Activated gamma-delta T cell treated with anti-CD3 and anti-CD28 coated beads, Interleukin-2, amount 50 U/mL, for 16 hours (primary cell): ENCODE results near the gene CDH23.

Experiments used
- DNase-seq: peaks from one replicate; pipeline ENCODE4 v3.0.0-alpha.2; 2020; ENCODE audit warnings: low read depth

CDH23 gene

GRCh38 chr10:71516890-71517289 lies 120.2 kb downstream of the CDH23 start:
- no peak for DNase-seq

- DNase-seq, result no peak
Measured at GRCh38 chr10:71517298-71518169, 120.8 kb downstream of the CDH23 start.

GRCh38 chr10:71520042-71520441 lies 123.3 kb downstream of the CDH23 start:
- no peak for DNase-seq

GRCh38 chr10:71521504-71522441 lies 125.1 kb downstream of the CDH23 start:
- no peak for DNase-seq

GRCh38 chr10:71522442-71523144 lies 125.9 kb downstream of the CDH23 start:
- no peak for DNase-seq

GRCh38 chr10:71523756-71524155 lies 127.0 kb downstream of the CDH23 start:
- DNase-seq, result no peak

- no peak for DNase-seq
Measured at GRCh38 chr10:71525092-71525491, 128.4 kb downstream of the CDH23 start.

GRCh38 chr10:71525721-71526120 lies 129.0 kb downstream of the CDH23 start:
- no peak for DNase-seq

- no peak for DNase-seq
Measured at GRCh38 chr10:71526653-71527052, 129.9 kb downstream of the CDH23 start.

- DNase-seq, result no peak
Measured at GRCh38 chr10:71527135-71527534, 130.4 kb downstream of the CDH23 start.

GRCh38 chr10:71528371-71529206 lies 131.9 kb downstream of the CDH23 start:
- DNase-seq, result no peak

- DNase-seq, result no peak
Measured at GRCh38 chr10:71529207-71529827, 132.6 kb downstream of the CDH23 start.

GRCh38 chr10:71530781-71531180 lies 134.1 kb downstream of the CDH23 start:
- DNase-seq, result no peak

GRCh38 chr10:71531485-71532446 lies 135.0 kb downstream of the CDH23 start:
- DNase-seq, result no peak

GRCh38 chr10:71532878-71533277 lies 136.2 kb downstream of the CDH23 start:
- DNase-seq, result no peak

GRCh38 chr10:71533936-71534335 lies 137.2 kb downstream of the CDH23 start:
- no peak for DNase-seq

GRCh38 chr10:71534568-71535194 lies 138.0 kb downstream of the CDH23 start:
- no peak for DNase-seq

GRCh38 chr10:71536332-71536731 lies 139.6 kb downstream of the CDH23 start:
- no peak for DNase-seq

- no peak for DNase-seq
Measured at GRCh38 chr10:71537125-71537524, 140.4 kb downstream of the CDH23 start.
